Spleen (tissue), 11 donors: Measurements from ENCODE around the gene ATP2B2. TPM values are rescaled to one million over a fixed set of nuclear protein-coding genes. Genes with fewer than 3 reads are reported as not detected.

Experiments
- DNase-seq: peaks from one replicate; pipeline ENCODE4 v3.0.0-alpha.2; 2020
- H3K27ac ChIP-seq, 8 donors: fragments of 200-600 bp; sonication (generic) in 7 of 8; 1 replicate in 4 of 8; 2 replicates in 4 of 8; pipeline versions ENCODE4 v1.5.0 to v1.8.0; 2016 to 2021; ENCODE audit warnings: inconsistent platforms in 4 of 8, mild to moderate bottlenecking in 4 of 8, moderate library complexity in 1 of 8
- H3K27me3 ChIP-seq, 7 donors: fragments of 200-600 bp; sonication (generic) in 6 of 7; replicated peaks in 1 of 7; 1 replicate in 4 of 7; 2 replicates in 3 of 7; pipeline versions ENCODE4 v1.5.0 to v1.8.0; 2016 to 2021; ENCODE audit warnings: inconsistent platforms in 3 of 7, mild to moderate bottlenecking in 1 of 7
- H3K36me3 ChIP-seq, 6 donors: fragments of 200-600 bp; sonication (generic) in 5 of 6; 1 replicate in 4 of 6; 2 replicates in 2 of 6; pipeline versions ENCODE4 v1.5.0 to v1.8.0; 2016 to 2021; ENCODE audit warnings: inconsistent platforms in 2 of 6
- H3K4me1 ChIP-seq, 6 donors: fragments of 200-600 bp; sonication (generic) in 5 of 6; 1 replicate in 3 of 6; 2 replicates in 3 of 6; pipeline versions ENCODE4 v1.5.0 to v1.8.0; 2016 to 2021; ENCODE audit warnings: inconsistent platforms in 3 of 6
- H3K4me3 ChIP-seq, 8 donors: fragments of 200-600 bp; sonication (generic) in 7 of 8; 1 replicate in 4 of 8; 2 replicates in 4 of 8; pipeline versions ENCODE4 v1.5.0 to v1.8.0; 2016 to 2021; ENCODE audit warnings: inconsistent platforms in 4 of 8, mild to moderate bottlenecking in 4 of 8, moderate library complexity in 2 of 8
- H3K9me3 ChIP-seq, 8 donors: fragments of 200-600 bp; sonication (generic) in 7 of 8; 1 replicate in 4 of 8; 2 replicates in 4 of 8; pipeline versions ENCODE4 v1.5.0 to v1.8.0; 2016 to 2021; ENCODE audit warnings: inconsistent platforms in 4 of 8
- POLR2A ChIP-seq, 3 donors: fragments of 450-650 bp; IDR thresholded peaks; one replicate each; pipeline ENCODE4 v1.5.1; 2017; ENCODE audit warnings: antibody characterized with exemption in 3 of 3, mild to moderate bottlenecking in 1 of 3
- POLR2AphosphoS5 ChIP-seq, 3 donors: sonication (generic); formaldehyde crosslinking; IDR thresholded peaks; one replicate each; pipeline ENCODE4 v1.5.1; 2017; ENCODE audit warnings: antibody characterized with exemption in 3 of 3
- WGBS, 5 donors: extraction: QIAGEN DNeasy Blood & Tissue Kit in 3 of 5; methylation state at CpG; one replicate each; pipeline versions ENCODE4 v1.1.5 to v1.1.7; 2013 to 2018; 5-methylcytosine and 5-hydroxymethylcytosine counted together
- intact Hi-C: fragments of 100-400 bp; cut with DNase I; formaldehyde crosslinking; loops from one replicate; pipeline ENCODE4 v1.15.0; 2023; ENCODE audit warnings: low total_unique reads
- polyA plus RNA-seq, 3 donors: library from polyadenylated mRNA; stranded (reverse); fragments of 200-250 nt; gene quantifications; one replicate each; pipeline ENCODE4 v1.2.1, GENCODE V29; 2013
- total RNA-seq, 7 donors: library from RNA; depleted of rRNA in 3 of 7; stranded (reverse); fragments of >200 nt in 3 of 7; fragmentation: NEBNext Ultra II Directional in 4 of 7; extraction: Animal tissue kit (Norgen Biotek cat#: 25700) in 4 of 7; gene quantifications; one replicate each; pipeline versions ENCODE4 v1.1.0 to v1.2.1, GENCODE V29; 2016 to 2021
- TF ChIP-seq, protein P1 (sequence below), 11 experiments: fragments of 200-600 bp in 7 of 11; fragments of 450-650 bp in 4 of 11; sonication (generic) in 4 of 11; IDR thresholded peaks in 8 of 11; conservative IDR thresholded peaks in 3 of 11; 1 replicate in 7 of 11; 2 replicates in 4 of 11; pipeline versions ENCODE4 v1.4.0 to v1.8.0; 2016 to 2021; ENCODE audit warnings: antibody characterized with exemption in 11 of 11, inconsistent platforms in 4 of 11, mild to moderate bottlenecking in 1 of 11
- donor health status: healthy with polysubstance abuse.
- donor health status: DM: no; HTN: no; CAD: no; lungs with moderate emphysema.
- donor health status: DM: no; HTN: no; CAD: no.
- donor health status: Bipolar disorder and iron deficiency.
- donor health status: healthy.
- donor health status: DM: no; HTN: no; CAD: no.
- donor health status: DM: yes; HTN: yes; CAD: no.

The ATP2B2 gene
- total and polyA plus RNA-seq, 10 donors = 0.02 to 1.5 (median 0.24) TPM; not detected in 2

DNA sequence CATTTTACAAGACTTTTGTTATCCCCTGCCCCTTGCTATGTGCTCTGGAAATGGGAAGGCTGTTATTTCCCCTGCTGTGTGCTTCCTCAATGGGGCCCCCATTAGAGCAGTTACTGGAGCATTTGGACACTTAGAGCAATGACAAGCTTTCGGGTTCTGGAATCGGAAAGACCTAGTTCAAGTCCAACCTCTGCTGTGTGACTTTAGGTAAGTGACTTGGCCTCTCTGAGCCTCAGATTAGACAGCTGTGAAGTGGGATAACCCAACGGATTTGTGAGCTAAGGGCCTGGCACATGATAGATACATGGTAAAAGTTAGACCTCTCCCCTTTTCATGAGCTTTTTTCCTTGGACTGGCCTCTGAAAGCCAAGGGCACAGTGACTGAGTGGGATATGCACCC, 100.5 kb downstream of the ATP2B2 start:
- H3K4me3 ChIP-seq = no peak overlapping the region
- TF ChIP-seq, protein P1, sequence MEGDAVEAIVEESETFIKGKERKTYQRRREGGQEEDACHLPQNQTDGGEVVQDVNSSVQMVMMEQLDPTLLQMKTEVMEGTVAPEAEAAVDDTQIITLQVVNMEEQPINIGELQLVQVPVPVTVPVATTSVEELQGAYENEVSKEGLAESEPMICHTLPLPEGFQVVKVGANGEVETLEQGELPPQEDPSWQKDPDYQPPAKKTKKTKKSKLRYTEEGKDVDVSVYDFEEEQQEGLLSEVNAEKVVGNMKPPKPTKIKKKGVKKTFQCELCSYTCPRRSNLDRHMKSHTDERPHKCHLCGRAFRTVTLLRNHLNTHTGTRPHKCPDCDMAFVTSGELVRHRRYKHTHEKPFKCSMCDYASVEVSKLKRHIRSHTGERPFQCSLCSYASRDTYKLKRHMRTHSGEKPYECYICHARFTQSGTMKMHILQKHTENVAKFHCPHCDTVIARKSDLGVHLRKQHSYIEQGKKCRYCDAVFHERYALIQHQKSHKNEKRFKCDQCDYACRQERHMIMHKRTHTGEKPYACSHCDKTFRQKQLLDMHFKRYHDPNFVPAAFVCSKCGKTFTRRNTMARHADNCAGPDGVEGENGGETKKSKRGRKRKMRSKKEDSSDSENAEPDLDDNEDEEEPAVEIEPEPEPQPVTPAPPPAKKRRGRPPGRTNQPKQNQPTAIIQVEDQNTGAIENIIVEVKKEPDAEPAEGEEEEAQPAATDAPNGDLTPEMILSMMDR (IDR thresholded peaks at IDR 0.05 in 8 of 11, conservative IDR thresholded peaks at IDR 0.05 in 3 of 11) = no peak
- TF ChIP-seq POLR2A (IDR thresholded peaks at IDR 0.05) (no peak), POLR2AphosphoS5 (IDR thresholded peaks at IDR 0.05) (no peak)
- H3K9me3 ChIP-seq = no peaks in the 10 kb centered on the region
- H3K36me3 ChIP-seq = no peaks in the 10 kb centered on the region
- intact Hi-C loops = no loop called here
- no peaks in the 10 kb centered on the region for H3K27me3 ChIP-seq
- DNase-seq = no peak
- WGBS, 5 donors = 74 to 90% (median 82%) methylated on average over 3 of the region's 3 CpGs
- no peaks in the 10 kb centered on the region for H3K4me1 ChIP-seq
- H3K27ac ChIP-seq = no peak overlapping the region

DNA sequence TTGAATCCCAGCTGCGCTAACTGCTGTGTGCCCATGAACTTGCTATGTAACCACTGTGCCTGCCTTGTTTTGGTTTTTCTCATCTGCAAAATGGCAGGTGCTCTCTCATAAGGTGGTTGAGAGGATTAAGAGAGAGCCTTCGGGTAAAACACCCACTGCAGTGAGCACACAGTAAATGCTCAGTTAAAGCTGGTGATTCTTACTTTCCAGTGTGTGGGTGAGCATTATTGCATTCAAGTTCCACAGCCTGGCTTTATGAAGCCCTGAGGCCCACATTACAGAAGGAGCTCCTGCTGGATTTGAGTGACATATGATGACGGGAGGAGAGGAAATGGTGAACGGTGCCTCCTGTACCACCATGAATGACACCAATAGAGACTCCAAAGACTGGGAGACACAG, 101.0 kb downstream of the ATP2B2 start:
- TF ChIP-seq POLR2A (IDR thresholded peaks at IDR 0.05) (no peak), POLR2AphosphoS5 (IDR thresholded peaks at IDR 0.05) (no peak)
- TF ChIP-seq, protein P1 (IDR thresholded peaks at IDR 0.05 in 8 of 11, conservative IDR thresholded peaks at IDR 0.05 in 3 of 11) = no peak
- 46 to 75% (median 66%) methylated on average over 4 of the region's 4 CpGs for WGBS, 5 donors
- intact Hi-C loops = no loop called here
- Histone ChIP-seq H3K4me3 (no peak overlapping the region), H3K36me3 (no peaks in the 10 kb centered on the region), H3K4me1 (no peaks in the 10 kb centered on the region), H3K9me3 (no peaks in the 10 kb centered on the region), H3K27ac (no peak overlapping the region), H3K27me3 (no peaks in the 10 kb centered on the region)
- no peak for DNase-seq

DNA sequence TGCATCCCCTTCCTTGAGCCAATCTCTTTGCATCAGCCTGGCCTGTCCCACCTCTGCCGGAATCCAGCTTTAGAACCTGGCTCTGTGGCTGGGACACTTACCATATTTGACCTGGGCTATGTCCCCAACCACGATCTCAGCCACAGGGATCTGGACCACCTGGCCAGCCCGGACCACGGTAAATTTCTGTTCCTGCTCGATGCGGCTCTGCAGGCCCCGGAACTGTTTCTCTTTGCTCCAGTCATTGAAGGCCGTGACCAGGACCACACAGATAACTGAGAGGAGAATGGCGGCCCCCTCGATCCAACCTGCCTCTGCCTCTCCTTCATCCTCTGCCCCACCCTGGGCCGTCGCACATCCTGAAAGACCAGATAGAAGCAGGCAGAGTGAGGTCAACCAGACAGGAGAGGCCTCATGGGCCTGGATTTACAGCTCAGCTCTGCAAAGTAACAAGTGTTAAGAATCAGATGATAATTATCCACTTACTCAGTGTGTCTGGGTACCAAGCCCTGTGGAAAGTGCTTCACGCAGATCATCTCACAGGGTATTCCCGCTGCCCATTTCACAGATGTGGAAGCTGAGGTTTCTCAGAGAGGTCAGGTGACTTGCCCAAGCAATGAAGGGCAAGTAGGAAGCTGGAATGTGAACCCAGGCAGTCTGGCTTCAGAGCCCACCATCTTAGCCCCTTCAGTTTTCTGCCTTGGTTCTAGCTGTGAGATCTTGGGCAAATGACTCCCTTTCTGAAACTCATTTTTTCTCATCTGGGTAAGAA, 103.2 kb downstream of the ATP2B2 start:
- Histone ChIP-seq H3K9me3 (no peaks in the 10 kb centered on the region), H3K36me3 (no peaks in the 10 kb centered on the region), H3K27me3 (no peaks in the 10 kb centered on the region), H3K4me3 (no peak overlapping the region), H3K27ac (no peak overlapping the region), H3K4me1 (peaks cover 0 to 1% (median 0%) of the 10 kb centered on the region in 6 donors)
- intact Hi-C loops = no loop called here
- TF ChIP-seq POLR2AphosphoS5 (IDR thresholded peaks at IDR 0.05) (no peak), POLR2A (IDR thresholded peaks at IDR 0.05) (no peak)
- TF ChIP-seq, protein P1 (IDR thresholded peaks at IDR 0.05 in 8 of 11, conservative IDR thresholded peaks at IDR 0.05 in 3 of 11) = no peak
- no peak for DNase-seq
- 93 to 95% (median 94%) methylated on average over 13 to 14 of the region's 14 CpGs for WGBS, 5 donors

DNA sequence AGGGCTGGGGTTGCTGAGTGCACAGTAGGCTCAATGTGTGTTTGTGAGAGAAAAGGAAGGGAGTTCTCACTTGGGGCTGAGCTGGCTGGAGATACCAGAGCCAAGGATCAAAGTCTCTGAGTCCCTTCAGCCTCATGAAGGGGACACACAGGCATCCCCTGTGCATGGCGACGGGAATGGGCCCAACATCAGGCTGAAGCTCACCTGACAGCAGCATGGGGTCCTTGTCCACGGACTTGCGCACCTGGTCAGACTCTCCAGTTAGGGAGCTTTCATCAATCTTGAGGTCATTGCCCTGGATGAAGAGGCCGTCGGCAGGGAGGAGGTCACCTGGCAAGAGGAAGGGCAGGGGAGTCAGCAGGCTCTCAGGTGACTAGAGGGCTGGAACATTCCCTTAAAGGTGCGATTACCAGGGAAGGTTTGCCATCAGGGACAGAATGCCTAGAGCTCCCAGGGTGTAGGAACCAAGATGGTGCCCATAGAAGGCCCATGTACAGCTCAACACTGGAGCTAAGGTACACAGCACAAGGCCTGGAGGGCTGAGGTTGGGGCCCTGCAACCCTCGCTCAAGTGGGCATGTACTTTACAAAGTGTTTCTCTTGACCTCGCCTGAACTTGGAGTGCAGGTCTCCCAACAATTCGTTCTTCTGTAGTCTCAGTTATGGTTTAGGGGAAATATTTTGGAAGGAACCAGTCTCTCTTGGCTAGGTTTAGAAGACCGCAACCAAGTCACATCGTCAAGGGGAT, 104.5 kb downstream of the ATP2B2 start:
- no peaks in the 10 kb centered on the region for H3K9me3 ChIP-seq
- H3K27ac ChIP-seq = no peak overlapping the region
- WGBS, 5 donors = 90 to 96% (median 94%) methylated on average over 12 of the region's 12 CpGs
- H3K4me3 ChIP-seq = no peak overlapping the region
- H3K36me3 ChIP-seq = no peaks in the 10 kb centered on the region
- intact Hi-C loops = no loop called here
- no peak for TF ChIP-seq POLR2A (IDR thresholded peaks at IDR 0.05)
- TF ChIP-seq, protein P1 (IDR thresholded peaks at IDR 0.05 in 8 of 11, conservative IDR thresholded peaks at IDR 0.05 in 3 of 11) = no peak
- no peak for TF ChIP-seq POLR2AphosphoS5 (IDR thresholded peaks at IDR 0.05)
- no peak for DNase-seq
- H3K4me1 ChIP-seq = peaks cover 5 to 14% (median 7%) of the 10 kb centered on the region in 6 donors
- H3K27me3 ChIP-seq = no peaks in the 10 kb centered on the region
